ENCODE results near the gene GDPD3. TPM values are rescaled to one million over a fixed set of nuclear protein-coding genes. Genes with fewer than 3 reads are reported as not detected.

GDPD3 gene
- total and polyA plus RNA-seq, 5 donors from 2014 or later, result 0.13 to 26.7 (median 0.28) TPM; not detected in 2

GRCh38 chr16:30091474-30092372 lies 21.6 kb downstream of the GDPD3 start, which contains the start of gene TBX6:
TBX6 (minus strand) TSS chr16:30091924; CDS start chr16:30091193, 731 bp downstream.
- Histone ChIP-seq H3K27ac (ENCODE audit: insufficient read depth, low read length, poor library complexity, severe bottlenecking) (peak within 1 kb of the TSS; percentile 81), H3K4me1 (ENCODE audit: control insufficient read depth, insufficient read depth, low read length, poor library complexity, severe bottlenecking) (peaks cover 52% of the 10 kb centered on the region), H3K9me3 (ENCODE audit: control insufficient read depth in 2 of 2, low read length in 2 of 2) (peaks cover 0 to 4% of the 10 kb centered on the region in 2 experiments), H3K27me3 (ENCODE audit: control insufficient read depth, insufficient read depth, low read length) (no peaks in the 10 kb centered on the region), H3K36me3 (ENCODE audit: control insufficient read depth, insufficient read depth, low read length) (peaks cover 14% of the 10 kb centered on the region), H3K4me3 (ENCODE audit: low read depth, low read length) (peak within 1 kb of the TSS; percentile 65)
- no peaks in the 10 kb centered on the region for H3K27me3 Mint-ChIP-seq
- peaks cover 18% of the 10 kb centered on the region for H3K36me3 Mint-ChIP-seq
- H3K4me3 Mint-ChIP-seq, result peak within 1 kb of the TSS; percentile 88 to 90 (median 90)
- DNase-seq, result peak; percentile 90 to 95 (median 93)
- H3K4me1 Mint-ChIP-seq, result peaks cover 8 to 59% (median 24%) of the 10 kb centered on the region in 4 donors
- peak; percentile 87 to 90 for ATAC-seq (ENCODE audit: low read depth in 2 of 2)
- peaks cover 0 to 9% (median 0%) of the 10 kb centered on the region in 7 donors for H3K9me3 Mint-ChIP-seq
- peak within 1 kb of the TSS; percentile 84 to 97 (median 96) for H3K27ac Mint-ChIP-seq

GRCh38 chr16:30090610-30091331 lies 22.6 kb downstream of the GDPD3 start:
- peak overlapping the region; percentile 60 to 92 (median 66) for H3K4me3 Mint-ChIP-seq
- DNase-seq, result no peak
- Histone ChIP-seq H3K9me3 (ENCODE audit: control insufficient read depth in 2 of 2, low read length in 2 of 2) (no peaks in the 10 kb centered on the region), H3K27ac (ENCODE audit: insufficient read depth, low read length, poor library complexity, severe bottlenecking) (no peak overlapping the region), H3K4me3 (ENCODE audit: low read depth, low read length) (no peak overlapping the region), H3K4me1 (ENCODE audit: control insufficient read depth, insufficient read depth, low read length, poor library complexity, severe bottlenecking) (peaks cover 52% of the 10 kb centered on the region), H3K27me3 (ENCODE audit: control insufficient read depth, insufficient read depth, low read length) (no peaks in the 10 kb centered on the region), H3K36me3 (ENCODE audit: control insufficient read depth, insufficient read depth, low read length) (peaks cover 14% of the 10 kb centered on the region)
- H3K27me3 Mint-ChIP-seq, result no peaks in the 10 kb centered on the region
- H3K4me1 Mint-ChIP-seq, result peaks cover 8 to 57% (median 24%) of the 10 kb centered on the region in 4 donors
- peaks cover 0 to 5% (median 0%) of the 10 kb centered on the region in 7 donors for H3K9me3 Mint-ChIP-seq
- peaks cover 18% of the 10 kb centered on the region for H3K36me3 Mint-ChIP-seq
- peak overlapping the region; percentile 71 to 83 (median 78) for H3K27ac Mint-ChIP-seq
- no peak for ATAC-seq (ENCODE audit: low read depth in 2 of 2)

- H3K27me3 ChIP-seq (ENCODE audit: control insufficient read depth, insufficient read depth, low read length), result no peaks in the 10 kb centered on the region
- H3K36me3 ChIP-seq (ENCODE audit: control insufficient read depth, insufficient read depth, low read length), result peaks cover 16% of the 10 kb centered on the region
- DNase-seq, result no peak
- peaks cover 13% of the 10 kb centered on the region for H3K36me3 Mint-ChIP-seq
- peaks cover 35% of the 10 kb centered on the region for H3K4me1 ChIP-seq (ENCODE audit: control insufficient read depth, insufficient read depth, low read length, poor library complexity, severe bottlenecking)
- peak overlapping the region in 1 of 3 donors; percentile 78 for H3K27ac Mint-ChIP-seq
- ATAC-seq (ENCODE audit: low read depth in 2 of 2), result no peak
- H3K27ac ChIP-seq (ENCODE audit: insufficient read depth, low read length, poor library complexity, severe bottlenecking), result no peak overlapping the region
- peaks cover 0 to 1% (median 0%) of the 10 kb centered on the region in 7 donors for H3K9me3 Mint-ChIP-seq
- no peaks in the 10 kb centered on the region for H3K27me3 Mint-ChIP-seq
- H3K4me3 Mint-ChIP-seq, result peak overlapping the region in 2 of 4 donors; percentile 57 to 67
- H3K4me3 ChIP-seq (ENCODE audit: low read depth, low read length), result no peak overlapping the region
- peaks cover 4 to 49% (median 16%) of the 10 kb centered on the region in 4 donors for H3K4me1 Mint-ChIP-seq
- no peaks in the 10 kb centered on the region for H3K9me3 ChIP-seq (ENCODE audit: control insufficient read depth in 2 of 2, low read length in 2 of 2)
Measured at GRCh38 chr16:30088832-30089624, 24.3 kb downstream of the GDPD3 start.

GRCh38 chr16:30088237-30088831 lies 25.0 kb downstream of the GDPD3 start:
- peaks cover 31% of the 10 kb centered on the region for H3K4me1 ChIP-seq (ENCODE audit: control insufficient read depth, insufficient read depth, low read length, poor library complexity, severe bottlenecking)
- Mint-ChIP-seq H3K9me3 (no peaks in the 10 kb centered on the region), H3K4me1 (peaks cover 4 to 47% (median 14%) of the 10 kb centered on the region in 4 donors), H3K27me3 (no peaks in the 10 kb centered on the region), H3K36me3 (peaks cover 14% of the 10 kb centered on the region), H3K27ac (peak overlapping the region; percentile 25 to 67 (median 35)), H3K4me3 (peak overlapping the region in 1 of 4 donors; percentile 23)
- H3K4me3 ChIP-seq (ENCODE audit: low read depth, low read length), result no peak overlapping the region
- H3K36me3 ChIP-seq (ENCODE audit: control insufficient read depth, insufficient read depth, low read length), result peaks cover 19% of the 10 kb centered on the region
- DNase-seq (no peak), ATAC-seq (ENCODE audit: low read depth in 2 of 2) (no peak)
- no peaks in the 10 kb centered on the region for H3K9me3 ChIP-seq (ENCODE audit: control insufficient read depth in 2 of 2, low read length in 2 of 2)
- H3K27ac ChIP-seq (ENCODE audit: insufficient read depth, low read length, poor library complexity, severe bottlenecking), result no peak overlapping the region
- H3K27me3 ChIP-seq (ENCODE audit: control insufficient read depth, insufficient read depth, low read length), result no peaks in the 10 kb centered on the region

GRCh38 chr16:30087181-30087898 lies 26.0 kb downstream of the GDPD3 start:
- peaks cover 21% of the 10 kb centered on the region for H3K4me1 ChIP-seq (ENCODE audit: control insufficient read depth, insufficient read depth, low read length, poor library complexity, severe bottlenecking)
- H3K36me3 ChIP-seq (ENCODE audit: control insufficient read depth, insufficient read depth, low read length), result peaks cover 29% of the 10 kb centered on the region
- no peak overlapping the region for H3K4me3 ChIP-seq (ENCODE audit: low read depth, low read length)
- no peak overlapping the region for H3K27ac ChIP-seq (ENCODE audit: insufficient read depth, low read length, poor library complexity, severe bottlenecking)
- H3K27me3 Mint-ChIP-seq, result no peaks in the 10 kb centered on the region
- H3K27me3 ChIP-seq (ENCODE audit: control insufficient read depth, insufficient read depth, low read length), result no peaks in the 10 kb centered on the region
- H3K9me3 Mint-ChIP-seq, result peaks cover 0 to 2% (median 0%) of the 10 kb centered on the region in 7 donors
- H3K4me1 Mint-ChIP-seq, result peaks cover 0 to 39% (median 7%) of the 10 kb centered on the region in 4 donors
- no peak overlapping the region for H3K27ac Mint-ChIP-seq
- DNase-seq (no peak), ATAC-seq (ENCODE audit: low read depth in 2 of 2) (no peak)
- H3K4me3 Mint-ChIP-seq, result no peak overlapping the region
- H3K36me3 Mint-ChIP-seq, result peaks cover 18% of the 10 kb centered on the region
- no peaks in the 10 kb centered on the region for H3K9me3 ChIP-seq (ENCODE audit: control insufficient read depth in 2 of 2, low read length in 2 of 2)

- H3K4me3 Mint-ChIP-seq, result no peak overlapping the region
- DNase-seq (no peak), ATAC-seq (ENCODE audit: low read depth in 2 of 2) (no peak)
- H3K36me3 ChIP-seq (ENCODE audit: control insufficient read depth, insufficient read depth, low read length), result peaks cover 35% of the 10 kb centered on the region
- H3K27me3 ChIP-seq (ENCODE audit: control insufficient read depth, insufficient read depth, low read length), result no peaks in the 10 kb centered on the region
- H3K4me1 ChIP-seq (ENCODE audit: control insufficient read depth, insufficient read depth, low read length, poor library complexity, severe bottlenecking), result peaks cover 14% of the 10 kb centered on the region
- no peaks in the 10 kb centered on the region for H3K9me3 ChIP-seq (ENCODE audit: control insufficient read depth in 2 of 2, low read length in 2 of 2)
- no peaks in the 10 kb centered on the region for H3K27me3 Mint-ChIP-seq
- peaks cover 23% of the 10 kb centered on the region for H3K36me3 Mint-ChIP-seq
- peak overlapping the region in 1 of 3 donors; percentile 56 for H3K27ac Mint-ChIP-seq
- H3K4me1 Mint-ChIP-seq, result peaks cover 0 to 35% (median 2%) of the 10 kb centered on the region in 4 donors
- peaks cover 0 to 2% (median 0%) of the 10 kb centered on the region in 7 donors for H3K9me3 Mint-ChIP-seq
- no peak overlapping the region for H3K4me3 ChIP-seq (ENCODE audit: low read depth, low read length)
- H3K27ac ChIP-seq (ENCODE audit: insufficient read depth, low read length, poor library complexity, severe bottlenecking), result no peak overlapping the region
Measured at GRCh38 chr16:30086291-30087140, 26.8 kb downstream of the GDPD3 start.

Data from CD4-positive, CD25-positive, alpha-beta regulatory T cell (primary cell).